ENCODE measurements around the gene HELLS.

- TF ChIP-seq POLR2AphosphoS5 (IDR thresholded peaks at IDR 0.05) (no peak), POLR2A (IDR thresholded peaks at IDR 0.05) (no peak), CTCF (IDR thresholded peaks at IDR 0.05) (no peak), EP300 (IDR thresholded peaks at IDR 0.05) (no peak)
Measured at GRCh38 chr10:94626476-94626875, 80.9 kb downstream of the HELLS start.

Data from gastroesophageal sphincter (tissue), 3 donors.